Hair follicle dermal papilla cell (primary cell): ENCODE measurements around the gene UQCRHL. TPM values are rescaled to one million over a fixed set of nuclear protein-coding genes. Genes with fewer than 3 reads are reported as not detected.

Source experiments
- total RNA-seq: library from RNA; depleted of rRNA; stranded (reverse); fragments of >200 nt; gene quantifications from 2 replicates; pipeline ENCODE4 v1.2.3, GENCODE V29; 2012

UQCRHL gene
- total RNA-seq = 0.36 and 0.81 TPM in 2 replicates

GRCh38 chr1:15807549-15807948, at the start of gene UQCRHL:
Gene UQCRHL, minus strand, starts transcription at chr1:15807649. Its CDS starts 0 bp downstream, at chr1:15807649.

DNA sequence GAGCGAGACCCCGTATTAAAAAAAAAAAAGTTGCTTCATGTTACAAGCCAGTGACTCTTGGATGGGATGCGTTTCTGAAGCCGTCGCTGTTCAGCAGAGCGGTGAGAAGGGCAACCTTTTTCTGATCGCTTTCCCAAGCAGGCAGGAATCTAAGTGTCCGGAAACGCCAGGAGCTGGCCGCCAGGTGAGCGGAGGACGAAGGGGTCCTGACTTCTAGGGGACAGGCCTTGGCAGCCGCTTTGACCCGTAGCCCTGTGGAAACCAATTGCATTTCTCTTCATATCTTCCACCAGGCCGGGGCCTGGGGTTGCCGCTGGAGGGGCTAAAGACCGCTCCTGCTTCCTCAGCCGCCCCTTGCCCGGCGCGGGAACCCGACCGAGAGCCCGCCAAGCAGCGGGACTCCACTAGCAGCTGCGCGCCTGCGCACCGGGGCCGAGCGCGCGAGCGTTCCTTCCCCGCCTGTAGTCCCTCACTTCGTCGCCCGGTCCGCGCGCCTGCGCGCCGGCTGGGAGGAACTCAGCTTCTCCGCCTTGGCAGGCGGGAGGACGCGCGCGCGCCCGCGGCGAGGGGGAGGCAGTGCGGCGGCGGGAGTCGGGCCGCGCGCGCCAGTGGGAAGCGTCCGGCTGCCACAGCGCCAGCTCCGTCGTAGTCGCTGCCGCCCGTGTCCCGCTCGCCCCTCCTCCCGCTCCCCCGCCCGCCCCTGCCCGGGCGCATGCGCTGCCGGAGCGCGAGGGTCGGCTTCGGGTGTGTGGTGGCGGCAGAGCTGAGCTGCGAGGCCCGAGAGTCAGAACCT, 39.8 kb upstream of the UQCRHL start, which contains the start of gene SPEN:
SPEN (plus strand) TSS at position 608 of the 793 bp plus-strand sequence. CDS start 361 bp downstream, outside the sequence.

DNA sequence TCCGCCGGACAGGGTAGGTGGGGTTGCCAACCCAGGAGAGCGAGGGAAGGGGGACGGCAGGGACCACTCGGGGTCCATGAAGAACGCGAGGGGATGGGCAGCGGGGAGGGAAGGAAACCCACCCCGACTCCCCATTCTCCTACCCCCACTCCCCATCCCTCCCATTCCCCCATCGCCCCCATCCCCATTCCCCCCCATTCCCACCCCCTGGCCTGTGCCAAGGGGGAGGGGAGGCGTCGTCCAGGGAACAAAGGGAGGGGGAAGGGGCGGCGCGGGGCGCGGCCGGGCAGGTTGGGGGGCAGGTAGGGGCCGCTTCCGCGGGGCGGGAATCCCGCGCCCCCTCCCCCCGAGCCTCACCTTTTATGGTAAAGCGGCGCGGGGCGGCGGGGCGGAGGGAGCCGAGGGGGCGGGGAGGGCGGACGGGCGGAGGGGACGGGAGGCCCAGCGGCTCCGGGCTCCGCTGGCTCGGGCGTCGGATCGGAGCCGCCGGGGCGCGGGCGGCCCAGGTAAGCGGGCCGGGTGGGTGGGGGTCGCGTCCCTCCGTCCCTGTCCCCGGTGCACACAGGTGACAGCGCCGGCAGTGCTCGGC, 49.0 kb downstream of the UQCRHL start, which contains the start of gene FBLIM1:
FBLIM1 (plus strand) TSS at position 453 of the 589 bp plus-strand sequence. CDS start 6,189 bp downstream, outside the sequence.

Other genes with a start within 250 kb of the UQCRHL start
- 0.16 and 1.3 TPM in 2 replicates for gene AGMAT, start 222.6 kb downstream of the UQCRHL start, total RNA-seq
- gene DDI2, start 190.2 kb downstream of the UQCRHL start, total RNA-seq = 22.3 and 25.3 TPM in 2 replicates
- 82.1 and 83.7 TPM in 2 replicates for gene PLEKHM2, start 123.3 kb downstream of the UQCRHL start, total RNA-seq
- 0.49 and 0.65 TPM in 2 replicates for gene SLC25A34, start 71.4 kb downstream of the UQCRHL start, total RNA-seq
- gene TMEM82, start 65.2 kb downstream of the UQCRHL start, total RNA-seq = not detected in 2 replicates
- gene FBLIM1, start 48.9 kb downstream of the UQCRHL start, total RNA-seq = 72.7 and 83.2 TPM in 2 replicates
- 27.3 and 28.6 TPM in 2 replicates for gene SPEN, start 40.1 kb upstream of the UQCRHL start, total RNA-seq
- gene ZBTB17, start 168.5 kb upstream of the UQCRHL start, total RNA-seq = 36.2 and 49.8 TPM in 2 replicates
- not detected in 2 replicates for gene SRARP, start 196.6 kb upstream of the UQCRHL start, total RNA-seq
- 20.6 and 22.2 TPM in 2 replicates for gene HSPB7, start 210.4 kb upstream of the UQCRHL start, total RNA-seq
- gene CLCNKA, start 214.4 kb upstream of the UQCRHL start, total RNA-seq = 0.16 TPM in 1 of 2 replicates, not detected in the other
- 0.24 and 0.32 TPM in 2 replicates for gene CLCNKB, start 236.1 kb upstream of the UQCRHL start, total RNA-seq